NB4 (cell line): ENCODE measurements around the gene PELI2.

Experiments used
- CTCF ChIP-seq: IDR thresholded peaks from one replicate; pipeline ENCODE4 v1.5.1; 2012; ENCODE audit warnings: low read depth, low read length
- TF ChIP-seq, protein P1 (sequence below): IDR thresholded peaks from 2 replicates; pipeline ENCODE4 v1.6.1; 2011; ENCODE audit warnings: low read depth, low read length

GRCh38 chr14:56197150-56197549, 78.9 kb downstream of the PELI2 start:
- TF ChIP-seq, protein P1, sequence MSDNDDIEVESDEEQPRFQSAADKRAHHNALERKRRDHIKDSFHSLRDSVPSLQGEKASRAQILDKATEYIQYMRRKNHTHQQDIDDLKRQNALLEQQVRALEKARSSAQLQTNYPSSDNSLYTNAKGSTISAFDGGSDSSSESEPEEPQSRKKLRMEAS: no peak
- TF ChIP-seq CTCF: no peak
